HepG2 (cell line): ENCODE data around the gene PEX12. TPM values are rescaled to one million over a fixed set of nuclear protein-coding genes. Genes with fewer than 3 reads are reported as not detected.

ENCODE experiments used
- ATAC-seq: fragments of 200-7000 bp; cut with Tn5 transposase; 3 replicates; pipeline ENCODE4 v1.9.1; 2020; ENCODE audit warnings: mild to moderate bottlenecking, moderate library complexity
- BruUV-seq: library from RNA; stranded (reverse); fragments of 400-500 nt; replicated peaks from 2 replicates; lab custom pipeline; 2021; lab: Mats Ljungman, UMichigan
- CTCF ChIA-PET: fragments of 300-600 bp; formaldehyde crosslinking; extraction: SDS; loops from one replicate; lab custom pipeline; 2021; ENCODE audit warnings: low total read pairs, inconsistent platforms, low intra/inter-chr PET ratio; lab: Yijun Ruan, JAX
- POLR2A ChIA-PET: fragments of 350-600 bp; sonication (Branson Sonifier 250); formaldehyde crosslinking; loops from one replicate; lab custom pipeline; 2020; ENCODE audit warnings: antibody characterized with exemption, inconsistent platforms; lab: Yijun Ruan, JAX
- DNase-seq: peaks from one replicate; pipeline ENCODE4 v3.0.0-alpha.2; 2015; ENCODE audit warnings: low spot score
- FAIRE-seq: peaks from 3 replicates; lab custom pipeline; 2011; peaks lifted over from hg19 to GRCh38; lab: Jason Lieb, UNC
- H2AFZ ChIP-seq: one replicate; pipeline ENCODE4 v1.6.1; 2011; ENCODE audit warnings: low read length, inconsistent platforms
- H3K27ac ChIP-seq: fragments of 300-600 bp; 3 replicates; pipeline ENCODE4 v1.8.0; 2011; ENCODE audit warnings: mixed run types, mild to moderate bottlenecking, mixed read lengths, low read length, inconsistent platforms; ENCODE audit not compliant: insufficient read depth; ENCODE audit errors: extremely low read length
- H3K27me3 ChIP-seq, 2 experiments: fragments of 200-600 bp in 1 of 2; 2 replicates in 1 of 2; 3 replicates in 1 of 2; pipeline versions ENCODE4 v1.6.0 to v1.8.0; 2011; ENCODE audit warnings: low read length in 2 of 2, mild to moderate bottlenecking in 2 of 2, moderate library complexity in 2 of 2, inconsistent platforms in 1 of 2; ENCODE audit not compliant: insufficient read depth in 2 of 2, control insufficient read depth in 1 of 2
- H3K36me3 ChIP-seq, 2 experiments: fragments of 200-600 bp in 1 of 2; replicated peaks in 1 of 2; 2 replicates in 1 of 2; 3 replicates in 1 of 2; pipeline versions ENCODE4 v1.5.1 to v1.8.0; 2011; ENCODE audit warnings: low read length in 2 of 2, inconsistent platforms in 1 of 2; ENCODE audit not compliant: insufficient read depth in 2 of 2, control insufficient read depth in 1 of 2
- H3K4me1 ChIP-seq: 2 replicates; pipeline ENCODE4 v1.5.1; 2012; ENCODE audit warnings: low read length, inconsistent platforms; ENCODE audit not compliant: insufficient read depth
- H3K4me2 ChIP-seq: 2 replicates; pipeline ENCODE4 v1.6.0; 2011; ENCODE audit warnings: low read depth, low read length, inconsistent platforms
- H3K4me3 ChIP-seq, 3 experiments: fragments of 200-600 bp in 1 of 3; sonication (generic), shearing (Covaris generic) in 1 of 3; replicated peaks in 1 of 3; 2 replicates each; pipeline ENCODE4 v1.5.1; 2011 to 2016; ENCODE audit warnings: low read length in 3 of 3, inconsistent platforms in 2 of 3, low read depth in 2 of 3, mild to moderate bottlenecking in 2 of 3, control low read depth in 1 of 3, mixed read lengths in 1 of 3; ENCODE audit not compliant: insufficient read depth in 1 of 3
- H3K79me2 ChIP-seq: one replicate; pipeline ENCODE4 v1.6.1; 2011; ENCODE audit warnings: low read length, inconsistent platforms; ENCODE audit not compliant: insufficient read depth
- H3K9ac ChIP-seq: 2 replicates; pipeline ENCODE4 v1.6.0; 2011; ENCODE audit warnings: mild to moderate bottlenecking, low read depth, low read length, inconsistent platforms; ENCODE audit not compliant: insufficient read depth
- H3K9me3 ChIP-seq: 2 replicates; pipeline ENCODE4 v1.5.1; 2012; ENCODE audit warnings: mild to moderate bottlenecking, low read length
- H4K20me1 ChIP-seq: 2 replicates; pipeline ENCODE4 v1.6.0; 2011; ENCODE audit warnings: inconsistent platforms, mild to moderate bottlenecking, low read length, moderate library complexity; ENCODE audit not compliant: insufficient read depth
- CSRNP2 ChIP-seq: sonication (generic); formaldehyde crosslinking; conservative IDR thresholded peaks from 2 replicates; pipeline ENCODE4 v1.8.0; 2022; ENCODE audit warnings: low read depth, missing genetic modification reagents
- EHMT2 ChIP-seq: fragments of 200-600 bp; sonication (generic); IDR thresholded peaks from 2 replicates; pipeline ENCODE4 v1.7.0; 2017; ENCODE audit warnings: antibody characterized with exemption, low read depth, low read length, borderline replicate concordance
- KDM5A ChIP-seq: fragments of 200-600 bp; sonication (generic); IDR thresholded peaks from 2 replicates; pipeline ENCODE4 v1.7.0; 2018; ENCODE audit warnings: antibody characterized with exemption, mild to moderate bottlenecking, low read length, borderline replicate concordance
- MAX ChIP-seq: IDR thresholded peaks from 2 replicates; pipeline ENCODE4 v1.6.1; 2012; ENCODE audit warnings: inconsistent platforms
- RBFOX2 ChIP-seq: fragments of 200-400 bp; formaldehyde crosslinking; IDR thresholded peaks from 2 replicates; pipeline ENCODE4 v1.6.1; 2017; ENCODE audit warnings: low read depth, mild to moderate bottlenecking, low read length
- SSRP1 ChIP-seq: IDR thresholded peaks from 2 replicates; pipeline ENCODE4 v1.6.1; 2016; ENCODE audit warnings: control low read depth
- ZBTB33 ChIP-seq: sonication (generic); formaldehyde crosslinking; IDR thresholded peaks from 2 replicates; pipeline ENCODE4 v1.4.0; 2020; ENCODE audit warnings: missing genetic modification reagents
- ZNF207 ChIP-seq: fragments of 450-650 bp; IDR thresholded peaks from 2 replicates; pipeline ENCODE4 v1.6.1; 2016; ENCODE audit warnings: antibody characterized with exemption, borderline replicate concordance
- ZNF496 ChIP-seq: sonication (generic); formaldehyde crosslinking; IDR thresholded peaks from 2 replicates; pipeline ENCODE4 v1.8.1; 2023; ENCODE audit warnings: mild to moderate bottlenecking, moderate library complexity, missing genetic modification reagents; ENCODE audit not compliant: insufficient replicate concordance
- ZNF619 ChIP-seq: sonication (generic); formaldehyde crosslinking; IDR thresholded peaks from 2 replicates; pipeline ENCODE4 v1.4.0; 2020; ENCODE audit warnings: mild to moderate bottlenecking, missing genetic modification reagents
- WGBS: methylation state at CpG from one replicate; pipeline ENCODE4 v1.1.6; 2017; ENCODE audit warnings: low lambda C conversion rate; 5-methylcytosine and 5-hydroxymethylcytosine counted together
- in situ Hi-C: cut with HindIII; loops from 2 replicates; pipeline ENCODE4 v1.10.0; 2017; ENCODE audit warnings: low pct_unique_long_range_greater_than_20kb; ENCODE audit not compliant: extremely low pct_ligation_motif_present
- intact Hi-C: fragments of 100-400 bp; cut with micrococcal nuclease; formaldehyde crosslinking; loops from one replicate; pipeline ENCODE4 v1.10.0; 2022; ENCODE audit not compliant: unreplicated experiment
- polyA plus RNA-seq, 8 experiments: library from polyadenylated mRNA; depleted of rRNA in 3 of 8; stranded (reverse) in 7 of 8; unstranded in 1 of 8; fragments of >200 nt; fragmentation: Illumina TruSeq in 4 of 8; extraction: Trizol in 4 of 8; gene quantifications; 2 replicates each; pipeline versions ENCODE4 v1.2.1 to v1.2.3, GENCODE V29; 2011 to 2016; ENCODE audit warnings: low read depth in 4 of 8, missing spikeins in 1 of 8, mixed read lengths in 1 of 8; ENCODE audit not compliant: insufficient read depth in 1 of 8
- total RNA-seq, 5 experiments: library from RNA; depleted of rRNA; stranded (reverse); fragments of >200 nt; fragmentation: Illumina TruSeq; extraction: Trizol; gene quantifications; 2 replicates each; pipeline ENCODE4 v1.2.3, GENCODE V29; 2016; ENCODE audit warnings: low read depth in 1 of 5

The PEX12 gene
- total and polyA plus RNA-seq, 2 of the 13 experiments (the other 11 are each of a cell fraction or from before 2014, with no cell fraction given) = 5.1 to 11.9 TPM

- intact Hi-C loops = no loop called here
- 82% methylated on average over 5 of the region's 5 CpGs for WGBS
- CTCF ChIA-PET = no interaction called here
Measured at GRCh38 chr17:35597604-35598003, 19.2 kb upstream of the PEX12 start.

GRCh38 chr17:35596530-35597233 lies 18.3 kb upstream of the PEX12 start:
- Histone ChIP-seq H3K27ac (no peak overlapping the region), H3K27me3 (no peaks in the 10 kb centered on the region; a peak in 1 of 5 replicates), H3K36me3 (peaks cover 16 to 50% of the 10 kb centered on the region in 2 experiments; a peak in 4 of 5 replicates), H4K20me1 (no peaks in the 10 kb centered on the region), H3K4me3 (no peak overlapping the region), H3K4me1 (no peaks in the 10 kb centered on the region), H3K79me2 (peaks cover 15% of the 10 kb centered on the region), H3K4me2 (no peak overlapping the region), H3K9me3 (no peaks in the 10 kb centered on the region), H2AFZ (no peak overlapping the region), H3K9ac (no peak overlapping the region)
- DNase-seq (no peak), ATAC-seq (no peak), FAIRE-seq (no peak)
- 96% methylated on average over 37 of the region's 54 CpGs for WGBS
- in situ Hi-C loops (no loop called here), intact Hi-C loops (no loop called here)
- CTCF ChIA-PET = no interaction called here
- BruUV-seq = no TSS peak
- POLR2A ChIA-PET = no interaction called here
- TF ChIP-seq CSRNP2 (CRISPR knock-in tag) (no peak), SSRP1 (no peak), ZNF619 (CRISPR knock-in tag) (no peak), EHMT2 (no peak), RBFOX2 (0 out of 2 replicates have a peak, but pooled peaks have one; percentile 34), KDM5A (no peak), ZNF496 (CRISPR knock-in tag) (no peak), MAX (no peak)

More at GRCh38 chr17:35597604-35598003, 19.2 kb upstream of the PEX12 start:
- Histone ChIP-seq H3K4me2 (no peak overlapping the region), H3K9ac (no peak overlapping the region), H4K20me1 (no peaks in the 10 kb centered on the region), H3K79me2 (peaks cover 7% of the 10 kb centered on the region), H3K27ac (no peak overlapping the region), H3K9me3 (no peaks in the 10 kb centered on the region), H3K4me1 (no peaks in the 10 kb centered on the region), H3K36me3 (peaks cover 16 to 53% of the 10 kb centered on the region in 2 experiments), H3K4me3 (no peak overlapping the region), H2AFZ (no peak overlapping the region), H3K27me3 (no peaks in the 10 kb centered on the region; a peak in 1 of 5 replicates)
- no TSS peak for BruUV-seq
- ATAC-seq (no peak), FAIRE-seq (no peak), DNase-seq (no peak)
- no peak for TF ChIP-seq ZNF207
- peak; percentile 36; the same call in 1 of the 2 replicates for TF ChIP-seq ZBTB33 (CRISPR knock-in tag)
- POLR2A ChIA-PET = no interaction called here
- in situ Hi-C loops = no loop called here
